Thymus (tissue), 11 donors: ENCODE measurements around the gene NHLRC2. TPM values are rescaled to one million over a fixed set of nuclear protein-coding genes. Genes with fewer than 3 reads are reported as not detected.

Experiments used
- DNase-seq, 9 donors: peaks; one replicate each; pipeline ENCODE4 v3.0.0-alpha.2; 2013; ENCODE audit warnings: low spot score in 9 of 9, low read depth in 6 of 9, missing footprints in 1 of 9
- H3K27ac ChIP-seq, 2 donors: one replicate each; pipeline ENCODE4 v1.5.1; 2013; ENCODE audit warnings: control low read depth in 1 of 2, low read depth in 1 of 2, low read length in 1 of 2, mild to moderate bottlenecking in 1 of 2, moderate library complexity in 1 of 2
- H3K27me3 ChIP-seq, 2 donors: one replicate each; pipeline ENCODE4 v1.5.1; 2013; ENCODE audit warnings: low read length in 1 of 2; ENCODE audit not compliant: control insufficient read depth in 2 of 2, insufficient read depth in 1 of 2
- H3K36me3 ChIP-seq, 2 donors: one replicate each; pipeline ENCODE4 v1.5.1; 2013; ENCODE audit warnings: low read length in 1 of 2, mild to moderate bottlenecking in 1 of 2, moderate library complexity in 1 of 2; ENCODE audit not compliant: control insufficient read depth in 2 of 2, insufficient read depth in 2 of 2
- H3K4me1 ChIP-seq, 2 donors: one replicate each; pipeline ENCODE4 v1.5.1; 2013; ENCODE audit warnings: low read length in 2 of 2; ENCODE audit not compliant: control insufficient read depth in 2 of 2, insufficient read depth in 2 of 2
- H3K4me3 ChIP-seq, 2 donors: one replicate each; pipeline ENCODE4 v1.5.1; 2013; ENCODE audit warnings: low read length in 2 of 2, control low read depth in 1 of 2, mild to moderate bottlenecking in 1 of 2
- H3K9me3 ChIP-seq, 2 donors: one replicate each; pipeline ENCODE4 v1.5.1; 2013; ENCODE audit warnings: low read length in 1 of 2, mild to moderate bottlenecking in 1 of 2; ENCODE audit not compliant: control insufficient read depth in 2 of 2, insufficient read depth in 1 of 2
- WGBS: extraction: QIAGEN DNeasy Blood & Tissue Kit; methylation state at CpG from one replicate; pipeline ENCODE4 v1.1.7; 2013; 5-methylcytosine and 5-hydroxymethylcytosine counted together
- polyA plus RNA-seq: library from polyadenylated mRNA; stranded (reverse); fragments of 200-250 nt; gene quantifications from one replicate; pipeline ENCODE4 v1.2.3, GENCODE V29; 2013
- total RNA-seq: library from RNA; stranded (reverse); fragments of 120-200 nt; gene quantifications from one replicate; pipeline ENCODE4 v1.2.4, GENCODE V29; 2013
- donor health status: healthy.

NHLRC2 gene
- total and polyA plus RNA-seq, 2 donors = 6.2 to 7.6 TPM

DNA sequence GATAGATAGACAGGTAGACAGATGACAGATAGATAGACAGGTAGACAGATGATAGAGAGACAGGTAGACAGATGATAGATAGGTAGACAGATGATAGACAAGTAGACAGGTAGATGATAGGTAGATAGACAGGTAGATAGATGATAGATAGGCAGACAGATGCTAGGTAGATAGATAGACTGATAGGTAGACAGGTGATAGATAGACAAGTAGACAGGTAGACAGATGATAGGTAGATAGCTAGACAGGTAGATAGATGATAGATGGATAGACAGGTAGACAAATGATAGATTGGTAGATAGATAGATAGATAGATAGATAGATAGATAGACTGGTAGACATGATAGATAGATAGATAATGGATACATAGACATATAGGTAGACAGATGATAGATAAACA, 95.8 kb downstream of the NHLRC2 start:
- H3K27ac ChIP-seq = no peak overlapping the region
- no peaks in the 10 kb centered on the region for H3K27me3 ChIP-seq
- H3K4me3 ChIP-seq = no peak overlapping the region
- H3K36me3 ChIP-seq = no peaks in the 10 kb centered on the region
- peaks cover 2 to 14% of the 10 kb centered on the region in 2 donors for H3K4me1 ChIP-seq
- peaks cover 0 to 6% of the 10 kb centered on the region in 2 donors for H3K9me3 ChIP-seq
- DNase-seq = no peak

DNA sequence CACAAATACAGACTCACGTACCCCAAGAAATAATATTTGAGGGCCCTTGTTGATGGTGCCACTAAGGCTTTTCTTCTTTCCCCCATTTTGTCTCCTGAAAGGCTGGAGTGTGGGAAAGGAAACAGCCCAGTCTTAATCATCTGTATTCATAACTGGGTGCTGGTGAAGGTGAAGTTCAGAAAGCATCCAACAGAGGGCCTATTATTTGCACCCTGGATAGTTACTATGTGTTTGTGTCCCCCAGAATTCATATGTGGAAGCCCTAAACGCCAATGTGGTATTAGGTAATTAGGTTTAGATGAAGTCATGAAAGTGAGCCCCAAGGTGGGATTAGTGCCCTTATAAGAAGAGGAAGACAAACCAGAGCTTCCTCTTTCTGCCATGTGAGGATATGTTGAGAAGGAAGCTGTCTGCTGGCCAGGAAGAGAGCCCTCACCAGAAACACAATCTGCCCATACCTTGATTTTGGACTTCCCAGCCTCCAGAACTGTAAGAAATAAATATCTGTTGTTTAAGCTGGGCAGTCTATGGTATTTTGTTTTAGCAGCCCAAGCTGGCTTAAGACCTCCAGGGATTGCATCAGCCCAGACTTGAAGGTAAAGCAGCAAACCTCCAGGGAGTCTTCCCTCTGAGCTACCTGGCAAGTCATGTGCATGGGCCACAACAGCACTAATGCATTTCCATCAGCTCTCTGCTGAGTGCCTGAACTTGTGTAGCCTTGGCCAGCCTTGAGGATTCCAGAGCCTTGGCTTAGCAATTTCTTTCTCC, 99.2 kb downstream of the NHLRC2 start:
- Histone ChIP-seq H3K4me3 (no peak overlapping the region), H3K4me1 (peaks cover 9 to 18% of the 10 kb centered on the region in 2 donors), H3K36me3 (no peaks in the 10 kb centered on the region), H3K27me3 (no peaks in the 10 kb centered on the region), H3K9me3 (peaks cover 0 to 11% of the 10 kb centered on the region in 2 donors), H3K27ac (no peak overlapping the region)
- WGBS = 96% methylated on average over 2 of the region's 2 CpGs
- DNase-seq = peak in 1 of 9 donors; percentile 34

DNA sequence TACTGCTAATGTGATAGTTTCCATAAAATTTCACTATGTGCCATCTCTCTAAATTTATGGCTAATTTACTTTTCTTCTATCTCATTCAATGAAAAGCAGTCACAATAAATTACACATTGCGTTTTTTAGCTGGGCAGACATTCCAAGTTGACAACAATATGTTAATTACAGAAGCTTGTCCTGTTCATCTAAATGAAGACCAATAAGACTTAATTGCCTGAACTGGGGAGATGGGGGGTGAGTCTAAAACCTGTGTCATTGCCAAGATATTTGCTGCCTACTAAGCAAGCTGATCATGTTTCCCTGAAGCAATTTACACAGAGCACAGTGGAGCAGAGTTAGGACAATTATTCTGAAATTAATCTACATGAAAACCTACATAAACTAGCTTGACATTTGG, 99.9 kb downstream of the NHLRC2 start:
- no peak for DNase-seq
- 98% methylated on average over 1 of the region's 1 CpG for WGBS
- Histone ChIP-seq H3K27ac (no peak overlapping the region), H3K27me3 (no peaks in the 10 kb centered on the region), H3K4me3 (no peak overlapping the region), H3K9me3 (peaks cover 0 to 11% of the 10 kb centered on the region in 2 donors), H3K36me3 (no peaks in the 10 kb centered on the region), H3K4me1 (peaks cover 14 to 25% of the 10 kb centered on the region in 2 donors)

DNA sequence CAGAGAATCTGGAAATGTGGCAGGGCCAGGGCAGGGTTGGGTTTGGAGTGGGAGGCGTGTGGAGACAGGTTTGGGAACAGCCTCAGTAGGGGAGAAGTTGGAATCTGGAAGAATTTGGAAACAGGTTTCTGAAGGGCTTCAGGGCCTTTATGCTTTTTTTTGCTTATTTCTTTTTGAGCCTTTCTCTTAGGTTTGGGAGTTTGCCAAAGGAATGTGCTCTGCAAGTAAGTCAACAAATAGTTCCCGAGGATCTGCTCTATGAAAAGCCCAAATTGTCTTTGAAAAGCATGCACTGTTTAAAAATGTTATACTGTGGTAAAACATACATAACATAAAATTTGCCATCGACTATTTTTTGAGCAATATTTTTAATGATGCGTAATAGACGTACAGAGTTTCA, 102.6 kb downstream of the NHLRC2 start:
- H3K36me3 ChIP-seq = no peaks in the 10 kb centered on the region
- WGBS = 97% methylated on average over 5 of the region's 5 CpGs
- no peak for DNase-seq
- H3K4me3 ChIP-seq = no peak overlapping the region
- H3K4me1 ChIP-seq = peaks cover 34 to 49% of the 10 kb centered on the region in 2 donors
- no peaks in the 10 kb centered on the region for H3K27me3 ChIP-seq
- H3K9me3 ChIP-seq = peaks cover 0 to 11% of the 10 kb centered on the region in 2 donors
- H3K27ac ChIP-seq = no peak overlapping the region

DNA sequence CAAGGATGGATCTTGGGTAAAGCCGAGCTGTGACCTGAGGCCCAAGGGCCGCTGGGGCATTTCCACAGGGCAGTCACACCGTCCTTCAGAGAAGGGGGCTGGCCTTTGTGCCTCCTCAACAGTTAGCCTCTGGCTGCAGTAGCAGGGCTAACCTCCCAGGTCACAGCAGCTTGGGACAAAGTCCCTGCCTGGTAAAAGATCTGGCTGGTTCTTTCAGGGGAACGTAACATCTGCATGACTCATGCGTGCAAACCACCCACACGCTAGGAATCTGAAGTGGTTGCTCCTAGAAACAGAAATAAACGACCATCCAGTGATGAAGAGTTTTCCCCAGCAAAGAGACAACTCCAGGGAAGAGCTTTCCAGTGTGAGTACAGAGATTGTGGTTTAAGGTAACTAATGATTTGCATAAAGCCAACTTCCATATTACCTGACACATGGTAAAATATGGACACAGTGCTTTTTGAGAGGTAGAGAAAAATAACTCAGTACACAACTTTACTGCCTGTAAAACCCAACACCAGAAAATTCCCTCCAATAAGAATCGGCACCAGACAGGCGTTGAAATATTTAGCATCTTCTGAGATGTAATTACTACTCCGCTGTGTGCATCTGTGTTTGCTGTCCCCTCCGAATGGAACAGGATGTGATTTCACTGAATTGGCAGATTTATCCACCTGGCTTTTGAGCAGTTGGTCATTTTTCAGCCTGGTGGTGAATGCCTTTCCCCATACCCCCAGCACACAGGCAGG, 104.3 kb downstream of the NHLRC2 start:
- Histone ChIP-seq H3K9me3 (peaks cover 0 to 8% of the 10 kb centered on the region in 2 donors), H3K27me3 (no peaks in the 10 kb centered on the region), H3K36me3 (no peaks in the 10 kb centered on the region), H3K4me1 (peaks cover 34 to 63% of the 10 kb centered on the region in 2 donors), H3K4me3 (no peak overlapping the region), H3K27ac (no peak overlapping the region)
- WGBS = 88% methylated on average over 11 of the region's 11 CpGs
- no peak for DNase-seq

DNA sequence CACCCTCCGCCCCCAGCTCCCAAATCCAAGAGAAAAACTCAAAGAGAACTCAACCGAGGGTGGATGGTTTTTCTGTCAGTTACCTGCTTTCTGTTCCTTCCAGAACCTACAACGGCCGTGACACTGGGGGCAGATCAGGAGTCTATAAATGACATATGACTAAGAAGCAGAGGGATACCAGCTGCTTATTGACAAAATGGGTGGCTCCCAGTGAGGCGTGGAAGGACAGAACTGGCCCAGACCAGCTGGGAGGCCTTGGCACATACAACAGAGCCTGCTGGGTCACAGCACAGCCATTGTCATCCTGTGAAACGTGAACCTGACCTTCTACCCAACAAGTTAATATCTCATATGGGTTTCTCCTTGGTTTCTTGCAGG, 104.9 kb downstream of the NHLRC2 start:
- Histone ChIP-seq H3K36me3 (no peaks in the 10 kb centered on the region), H3K4me3 (no peak overlapping the region), H3K27ac (no peak overlapping the region), H3K9me3 (peaks cover 0 to 5% of the 10 kb centered on the region in 2 donors), H3K4me1 (peaks cover 34 to 67% of the 10 kb centered on the region in 2 donors), H3K27me3 (no peaks in the 10 kb centered on the region)
- WGBS = 95% methylated on average over 6 of the region's 6 CpGs
- no peak for DNase-seq

DNA sequence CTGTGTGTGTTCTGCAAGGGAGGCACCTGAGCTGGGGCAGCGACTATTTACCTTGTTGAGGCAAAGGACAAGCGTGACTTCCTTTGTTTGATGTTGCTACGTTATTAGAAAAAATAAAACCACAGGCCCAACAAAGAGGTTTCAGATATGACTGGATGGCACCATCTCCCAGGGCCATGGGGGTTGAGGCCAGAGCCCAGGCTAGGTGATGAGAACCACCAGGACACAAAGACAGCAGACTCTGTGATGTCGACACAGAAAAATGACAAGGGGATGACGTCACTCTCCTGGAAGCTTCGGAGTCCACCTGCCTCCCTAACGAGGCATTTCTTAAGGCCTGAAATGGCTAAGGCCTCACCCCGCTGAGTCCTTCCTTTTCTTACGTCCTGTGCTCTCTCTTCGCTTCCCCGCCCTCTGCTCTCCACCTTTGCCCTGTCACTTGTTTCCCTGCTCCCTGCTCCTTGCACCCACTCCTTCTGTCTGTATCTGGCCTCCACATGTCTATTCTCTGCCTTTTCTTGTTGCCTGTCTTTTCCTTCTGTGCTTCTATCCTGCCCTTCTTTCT, 106.2 kb downstream of the NHLRC2 start:
- H3K27me3 ChIP-seq = no peaks in the 10 kb centered on the region
- no peaks in the 10 kb centered on the region for H3K36me3 ChIP-seq
- WGBS = 56% methylated on average over 11 of the region's 11 CpGs
- H3K4me3 ChIP-seq = peak overlapping the region in 1 of 2 donors; percentile 8
- peaks cover 37 to 66% of the 10 kb centered on the region in 2 donors for H3K4me1 ChIP-seq
- peak in 5 of 9 donors; percentile 27 to 53 (median 41) for DNase-seq
- peak overlapping the region in 1 of 2 donors; percentile 89 for H3K27ac ChIP-seq
- peaks cover 0 to 5% of the 10 kb centered on the region in 2 donors for H3K9me3 ChIP-seq

DNA sequence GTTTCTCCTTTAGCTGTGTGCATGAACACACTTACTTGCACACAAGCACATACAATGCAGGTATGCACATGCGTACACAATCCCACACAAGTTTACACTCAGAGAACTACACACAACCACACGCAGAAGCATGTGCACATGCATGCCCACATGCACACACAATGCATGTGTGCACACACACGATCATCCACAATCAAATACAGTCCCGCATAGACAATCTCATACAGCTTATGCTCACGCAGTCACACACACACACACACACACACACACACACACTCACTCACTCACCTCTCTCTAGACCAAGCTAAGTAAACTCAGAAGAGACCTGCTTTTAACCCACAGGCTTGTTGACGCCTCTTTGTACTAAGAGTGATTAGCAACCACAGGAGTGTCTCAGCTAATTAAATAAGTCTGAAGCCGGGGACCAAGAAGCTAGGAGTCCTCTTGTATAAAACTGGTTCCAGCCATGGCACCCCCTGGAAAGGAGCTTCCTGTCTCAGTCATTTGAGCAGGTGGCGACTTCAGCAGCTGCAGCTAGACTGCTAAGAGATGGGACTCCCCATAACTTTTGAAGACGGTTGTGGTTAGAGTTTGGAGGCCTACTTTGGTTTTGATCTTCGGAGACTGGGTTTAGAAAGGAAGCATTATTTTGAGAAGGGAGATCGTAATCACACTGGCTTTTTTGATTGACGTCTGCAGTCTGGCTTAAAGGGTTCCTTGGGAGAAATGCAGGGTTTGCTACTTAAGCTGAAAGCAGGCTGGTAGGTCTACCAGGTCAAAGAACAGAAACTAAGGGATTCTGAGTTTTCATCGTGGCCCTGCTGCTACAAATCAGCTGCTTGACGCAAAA, 106.9 kb downstream of the NHLRC2 start:
- peaks cover 38 to 63% of the 10 kb centered on the region in 2 donors for H3K4me1 ChIP-seq

More for the DNA sequence above, 106.9 kb downstream of the NHLRC2 start:
- no peaks in the 10 kb centered on the region for H3K36me3 ChIP-seq
- WGBS = 17% methylated on average over 14 of the region's 14 CpGs
- H3K4me3 ChIP-seq = peak overlapping the region; percentile 4 to 8
- H3K27me3 ChIP-seq = no peaks in the 10 kb centered on the region
- peak overlapping the region; percentile 72 to 89 for H3K27ac ChIP-seq
- DNase-seq = peak; percentile 89 to 100 (median 96)
- peaks cover 0 to 5% of the 10 kb centered on the region in 2 donors for H3K9me3 ChIP-seq
